Amniotic epithelial cell (primary cell): Measurements from ENCODE around the gene LRMDA.
A peak's percentile ranks its signal among the peaks of the same experiment; 100 is the strongest.
"Not testable (repeated sequence)": the region's sequence is repeated elsewhere in the genome, so short reads cannot be mapped to it uniquely, and the experiment has no call there.

Source experiments
- DNase-seq: peaks from one replicate; pipeline ENCODE4 v3.0.0-alpha.2; 2010; ENCODE audit warnings: low read depth

LRMDA gene

GRCh38 chr10:76126607-76127527 is 695.4 kb downstream of the LRMDA start:
- DNase-seq = peak; percentile 88

- DNase-seq = no peak
Observed at GRCh38 chr10:76127984-76128589, 696.7 kb downstream of the LRMDA start.

- no peak for DNase-seq
Observed at GRCh38 chr10:76129213-76129612, 697.8 kb downstream of the LRMDA start.

- DNase-seq = no peak
Observed at GRCh38 chr10:76130892-76131291, 699.5 kb downstream of the LRMDA start.

- no peak for DNase-seq
Observed at GRCh38 chr10:76133597-76134255, 702.3 kb downstream of the LRMDA start.

GRCh38 chr10:76136961-76137360 is 705.5 kb downstream of the LRMDA start:
- DNase-seq = no peak

GRCh38 chr10:76138286-76138685 is 706.9 kb downstream of the LRMDA start:
- no peak for DNase-seq

GRCh38 chr10:76138906-76139305 is 707.5 kb downstream of the LRMDA start:
- DNase-seq = no peak

GRCh38 chr10:76139431-76139830 is 708.0 kb downstream of the LRMDA start:
- DNase-seq = no peak

GRCh38 chr10:76141376-76141775 is 710.0 kb downstream of the LRMDA start:
- DNase-seq = no peak

GRCh38 chr10:76148217-76148616 is 716.8 kb downstream of the LRMDA start:
- not testable (repeated sequence) for DNase-seq

- peak; percentile 57 for DNase-seq
Observed at GRCh38 chr10:76149182-76149581, 717.8 kb downstream of the LRMDA start.

- no peak for DNase-seq
Observed at GRCh38 chr10:76149602-76150138, 718.2 kb downstream of the LRMDA start.

GRCh38 chr10:76150139-76150875 is 718.9 kb downstream of the LRMDA start:
- DNase-seq = peak; percentile 89

GRCh38 chr10:76150876-76151288 is 719.5 kb downstream of the LRMDA start:
- no peak for DNase-seq

GRCh38 chr10:76152186-76152585 is 720.8 kb downstream of the LRMDA start:
- no peak for DNase-seq

- DNase-seq = no peak
Observed at GRCh38 chr10:76155961-76156360, 724.5 kb downstream of the LRMDA start.

GRCh38 chr10:76160446-76161300 is 729.2 kb downstream of the LRMDA start:
- peak; percentile 94 for DNase-seq

GRCh38 chr10:76161301-76161582 is 729.8 kb downstream of the LRMDA start:
- DNase-seq = no peak

- DNase-seq = no peak
Observed at GRCh38 chr10:76168437-76168836, 737.0 kb downstream of the LRMDA start.

GRCh38 chr10:76169246-76169645 is 737.8 kb downstream of the LRMDA start:
- DNase-seq = no peak
